MM.1S (cell line): ENCODE data around the gene DOK3.

Source experiments
- EZH2phosphoT487 ChIP-seq: fragments of 300-600 bp; sonication (generic); IDR thresholded peaks from 2 replicates; pipeline ENCODE4 v1.6.1; 2018; ENCODE audit warnings: antibody characterized with exemption, low read length
- TF ChIP-seq, protein P1 (sequence below): fragments of 300-600 bp; sonication (generic); IDR thresholded peaks from 2 replicates; pipeline ENCODE4 v1.5.1; 2016; ENCODE audit warnings: antibody characterized with exemption, low read length, mixed read lengths

DNA sequence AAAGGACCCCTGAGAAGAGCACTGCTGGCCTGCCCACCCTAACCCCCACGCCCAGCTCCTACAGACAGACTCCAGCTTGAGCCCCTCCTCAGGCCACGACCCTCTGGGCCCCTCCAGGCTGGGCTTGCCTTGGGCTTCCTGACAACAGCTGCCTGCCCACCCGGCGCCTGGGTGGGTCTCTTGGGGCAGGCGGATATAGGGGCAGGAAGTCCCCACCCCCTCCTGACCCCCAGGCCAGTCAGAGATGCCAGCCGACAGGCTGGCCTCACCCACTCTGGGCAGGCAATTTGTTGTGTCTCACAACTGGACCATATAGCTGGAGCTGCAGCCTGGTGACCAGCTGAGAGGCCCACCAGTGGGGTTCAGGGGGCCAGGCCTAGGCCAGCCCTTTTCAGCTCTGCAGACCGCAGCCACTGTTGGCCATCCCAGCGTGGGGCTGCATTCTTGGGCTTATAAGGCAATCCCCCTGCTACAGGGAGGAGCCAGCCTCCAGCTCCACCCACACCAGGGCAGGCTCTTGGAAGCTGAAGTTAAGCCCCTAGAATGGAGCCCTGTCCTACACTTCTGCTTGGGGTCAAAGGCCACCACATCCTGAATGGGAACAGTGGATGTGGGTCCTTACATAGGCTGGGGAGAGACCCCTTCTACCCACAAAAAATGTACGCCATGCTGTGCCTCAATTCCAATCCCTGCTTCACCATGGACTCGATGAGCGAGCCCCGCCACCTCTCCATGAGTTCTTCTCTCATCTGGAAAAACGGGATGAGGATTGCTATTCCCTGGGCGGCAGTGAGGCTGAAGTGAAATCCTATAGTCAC is 14.2 kb downstream of the DOK3 start:
- TF ChIP-seq, protein P1, sequence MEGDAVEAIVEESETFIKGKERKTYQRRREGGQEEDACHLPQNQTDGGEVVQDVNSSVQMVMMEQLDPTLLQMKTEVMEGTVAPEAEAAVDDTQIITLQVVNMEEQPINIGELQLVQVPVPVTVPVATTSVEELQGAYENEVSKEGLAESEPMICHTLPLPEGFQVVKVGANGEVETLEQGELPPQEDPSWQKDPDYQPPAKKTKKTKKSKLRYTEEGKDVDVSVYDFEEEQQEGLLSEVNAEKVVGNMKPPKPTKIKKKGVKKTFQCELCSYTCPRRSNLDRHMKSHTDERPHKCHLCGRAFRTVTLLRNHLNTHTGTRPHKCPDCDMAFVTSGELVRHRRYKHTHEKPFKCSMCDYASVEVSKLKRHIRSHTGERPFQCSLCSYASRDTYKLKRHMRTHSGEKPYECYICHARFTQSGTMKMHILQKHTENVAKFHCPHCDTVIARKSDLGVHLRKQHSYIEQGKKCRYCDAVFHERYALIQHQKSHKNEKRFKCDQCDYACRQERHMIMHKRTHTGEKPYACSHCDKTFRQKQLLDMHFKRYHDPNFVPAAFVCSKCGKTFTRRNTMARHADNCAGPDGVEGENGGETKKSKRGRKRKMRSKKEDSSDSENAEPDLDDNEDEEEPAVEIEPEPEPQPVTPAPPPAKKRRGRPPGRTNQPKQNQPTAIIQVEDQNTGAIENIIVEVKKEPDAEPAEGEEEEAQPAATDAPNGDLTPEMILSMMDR: no peak
- no peak for TF ChIP-seq EZH2phosphoT487
